GM12864 (cell line): ENCODE data around the gene CFAP99.
"Not testable (repeated sequence)": the region's sequence is repeated elsewhere in the genome, so short reads cannot be mapped to it uniquely, and the experiment has no call there.

Experiments used
- DNase-seq: peaks from one replicate; pipeline ENCODE4 v3.0.0-alpha.2; 2011; ENCODE audit warnings: low read depth
- H3K4me3 ChIP-seq: 2 replicates; pipeline ENCODE4 v1.5.1; 2011; ENCODE audit warnings: mild to moderate bottlenecking, low read depth, low read length, control low read depth
- CTCF ChIP-seq: IDR thresholded peaks from 2 replicates; pipeline ENCODE4 v1.5.1; 2011; ENCODE audit warnings: low read depth, mild to moderate bottlenecking, moderate library complexity, low read length, control low read depth, inconsistent platforms; ENCODE audit errors: missing control alignments

Gene CFAP99

GRCh38 chr4:2465032-2465431 lies 46.3 kb downstream of the CFAP99 start:
- no peak for DNase-seq
- H3K4me3 ChIP-seq = no peak overlapping the region
- TF ChIP-seq CTCF = no peak

GRCh38 chr4:2465544-2465943 lies 46.8 kb downstream of the CFAP99 start:
- H3K4me3 ChIP-seq, DNase-seq: not testable (repeated sequence)

- no peak for TF ChIP-seq CTCF
- peak; percentile 93 for DNase-seq
Observed at GRCh38 chr4:2468456-2469191, 49.9 kb downstream of the CFAP99 start, which contains the start of gene RNF4. Gene RNF4 (plus strand): TSS chr4:2469106. CDS start chr4:2490494, 21,388 bp downstream.

DNA sequence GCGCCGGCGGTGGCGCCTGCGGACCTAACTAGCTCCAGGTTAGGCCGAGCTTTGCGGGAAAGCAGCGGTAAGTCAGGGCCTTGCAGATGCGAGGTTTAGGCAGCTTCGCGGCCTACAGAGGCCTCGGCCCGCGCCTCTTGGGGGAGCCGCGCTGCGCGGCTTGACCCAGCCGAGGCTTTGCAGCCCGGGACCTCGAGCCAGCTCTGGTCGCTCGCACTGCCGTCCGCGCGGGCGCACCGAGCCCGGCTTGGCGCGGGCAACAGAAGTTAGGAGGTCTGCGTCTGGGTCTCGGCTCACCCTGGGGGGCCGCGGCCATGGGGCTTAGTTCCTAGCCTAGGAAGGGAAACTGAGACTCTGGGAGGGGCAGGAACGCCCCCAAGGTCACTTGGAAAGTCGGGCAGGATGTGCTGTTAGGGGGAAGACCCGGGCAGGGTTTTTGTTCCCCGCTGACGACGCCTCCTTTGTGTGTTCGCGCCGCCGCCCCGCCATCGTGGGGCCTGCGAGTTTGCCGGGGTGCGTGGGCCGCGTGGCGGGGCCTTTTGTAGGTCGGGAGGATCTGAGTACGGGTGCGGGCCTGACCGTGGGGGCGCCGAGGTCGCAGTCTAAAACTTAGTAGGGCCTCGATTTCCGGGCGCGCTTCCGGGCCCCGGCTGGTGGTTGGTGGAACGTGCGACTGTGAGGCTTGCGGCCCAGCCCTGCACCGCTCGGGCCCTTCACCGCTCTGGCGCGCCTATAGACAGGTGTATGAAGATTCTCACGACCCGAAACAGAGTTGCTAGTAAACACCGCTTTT lies 50.6 kb downstream of the CFAP99 start:
- TF ChIP-seq CTCF = no peak
- no peak for DNase-seq
- H3K4me3 ChIP-seq = peak overlapping the region; percentile 82

More at GRCh38 chr4:2468456-2469191, 49.9 kb downstream of the CFAP99 start, which contains the start of gene RNF4:
- peak within 1 kb of the TSS; percentile 82 for H3K4me3 ChIP-seq

- no peak for DNase-seq
- no peak for TF ChIP-seq CTCF
- H3K4me3 ChIP-seq = peak overlapping the region; percentile 82
Observed at GRCh38 chr4:2470791-2471190, 52.0 kb downstream of the CFAP99 start.

GRCh38 chr4:2472187-2472586 lies 53.4 kb downstream of the CFAP99 start:
- TF ChIP-seq CTCF = no peak
- no peak for DNase-seq
- H3K4me3 ChIP-seq = no peak overlapping the region

- no peak for TF ChIP-seq CTCF
- no peak overlapping the region for H3K4me3 ChIP-seq
- DNase-seq = no peak
Observed at GRCh38 chr4:2478229-2478628, 59.5 kb downstream of the CFAP99 start.
